Panc1 (cell line): Measurements from ENCODE around the gene KRT84. TPM values are rescaled to one million over a fixed set of nuclear protein-coding genes. Genes with fewer than 3 reads are reported as not detected.

Experiments
- ATAC-seq: fragments of 200-7000 bp; cut with Tn5 transposase; 2 replicates; pipeline ENCODE4 v1.9.1; 2020; ENCODE audit warnings: mild to moderate bottlenecking, moderate library complexity
- BruUV-seq: library from RNA; stranded (reverse); fragments of 400-500 nt; replicated peaks from 2 replicates; lab custom pipeline; 2021; lab: Mats Ljungman, UMichigan
- CTCF ChIA-PET: fragments of 300-600 bp; sonication (Branson Sonifier 250); formaldehyde crosslinking; loops from one replicate; lab custom pipeline; 2022; ENCODE audit warnings: antibody characterized with exemption; lab: Charles Lee
- POLR2A ChIA-PET: fragments of 300-600 bp; sonication (Branson Sonifier 250); formaldehyde crosslinking; loops from one replicate; lab custom pipeline; 2022; ENCODE audit warnings: antibody characterized with exemption; lab: Charles Lee
- DNase-seq: peaks from one replicate; pipeline ENCODE4 v3.0.0-alpha.2; 2010; ENCODE audit warnings: low read depth, low spot score
- H3K27ac ChIP-seq: 2 replicates; pipeline ENCODE4 v1.5.1; 2011; ENCODE audit warnings: mild to moderate bottlenecking, low read length, inconsistent platforms
- H3K27me3 ChIP-seq: fragments of 200-500 bp; sonication (Bioruptor generic); 2 replicates; pipeline ENCODE4 v1.6.0; 2014; ENCODE audit warnings: low read length, inconsistent platforms; ENCODE audit not compliant: control insufficient read depth, insufficient read depth
- H3K36me3 ChIP-seq: fragments of 200-500 bp; sonication (Bioruptor generic); 2 replicates; pipeline ENCODE4 v1.5.1; 2014; ENCODE audit warnings: inconsistent platforms, mild to moderate bottlenecking, low read length, moderate library complexity; ENCODE audit not compliant: control insufficient read depth, insufficient read depth
- H3K4me1 ChIP-seq: 2 replicates; pipeline ENCODE4 v1.5.1; 2011; ENCODE audit warnings: inconsistent platforms, mild to moderate bottlenecking, low read length, moderate library complexity; ENCODE audit not compliant: control insufficient read depth, insufficient read depth
- H3K4me3 ChIP-seq, 2 experiments: 2 replicates each; pipeline ENCODE4 v1.5.1; 2011 to 2012; ENCODE audit warnings: low read depth in 2 of 2, low read length in 2 of 2, mild to moderate bottlenecking in 2 of 2, inconsistent platforms in 1 of 2, moderate library complexity in 1 of 2
- H3K9me3 ChIP-seq: fragments of 200-500 bp; sonication (Bioruptor generic); 2 replicates; pipeline ENCODE4 v1.5.1; 2014; ENCODE audit warnings: low read depth, mild to moderate bottlenecking, inconsistent platforms, low read length, moderate library complexity; ENCODE audit not compliant: control insufficient read depth, insufficient read depth
- CTCF ChIP-seq: fragments of 450-650 bp; IDR thresholded peaks from 2 replicates; pipeline ENCODE4 v1.5.1; 2017; ENCODE audit warnings: mild to moderate bottlenecking
- POLR2AphosphoS5 ChIP-seq: IDR thresholded peaks from 2 replicates; pipeline ENCODE4 v1.6.1; 2012; ENCODE audit warnings: mild to moderate bottlenecking, low read depth, low read length, moderate library complexity
- REST ChIP-seq, 2 experiments: IDR thresholded peaks; 2 replicates each; pipeline ENCODE4 v1.6.1; 2011 to 2012; ENCODE audit warnings: low read depth in 2 of 2, control low read depth in 1 of 2, low read length in 1 of 2, mild to moderate bottlenecking in 1 of 2, moderate library complexity in 1 of 2; ENCODE audit not compliant: insufficient read depth in 1 of 2
- SIN3A ChIP-seq: IDR thresholded peaks from 2 replicates; pipeline ENCODE4 v1.6.1; 2012; ENCODE audit warnings: low read depth, mild to moderate bottlenecking, low read length, moderate library complexity, borderline replicate concordance; ENCODE audit not compliant: insufficient read depth
- TCF7L2 ChIP-seq: IDR thresholded peaks from 2 replicates; pipeline ENCODE4 v1.6.1; 2011; ENCODE audit warnings: mild to moderate bottlenecking, low read depth, low read length, inconsistent platforms
- in situ Hi-C: cut with HindIII; loops from 2 replicates; pipeline ENCODE4 v1.10.0; 2016; ENCODE audit warnings: low sequenced_read_pairs, low pct_unique_long_range_greater_than_20kb
- intact Hi-C: fragments of 100-400 bp; cut with micrococcal nuclease; formaldehyde crosslinking; loops from one replicate; pipeline ENCODE4 v1.10.0; 2022; ENCODE audit not compliant: unreplicated experiment
- total RNA-seq: library from RNA; stranded (reverse); gene quantifications from one replicate; pipeline ENCODE4 v1.2.1, GENCODE V29; 2021; ENCODE audit not compliant: unreplicated experiment

KRT84 gene
- total RNA-seq, 1 experiment from 2014 or later, result not detected

GRCh38 chr12:52355176-52355575, 30.3 kb downstream of the KRT84 start:
- no peak overlapping the region for H3K27ac ChIP-seq
- no peak for DNase-seq
- no TSS peak for BruUV-seq
- no peak for TF ChIP-seq POLR2AphosphoS5
- no peak for TF ChIP-seq REST (IDR thresholded peaks at IDR 0.05; ENCODE audit: insufficient read depth in 1 of 2, low read depth in 2 of 2, low read length in 1 of 2)
- no peak for TF ChIP-seq CTCF
- TF ChIP-seq SIN3A, result no peak
- TF ChIP-seq TCF7L2, result no peak
- intact Hi-C loops (no loop called here), in situ Hi-C loops (no loop called here)
- no peaks in the 10 kb centered on the region for H3K36me3 ChIP-seq
- no peaks in the 10 kb centered on the region for H3K4me1 ChIP-seq
- 0 out of 2 replicates have a peak, but pooled peaks cover 2% of the 10 kb centered on the region for H3K27me3 ChIP-seq
- ATAC-seq, result no peak
- ChIA-PET CTCF (no interaction called here), POLR2A (no interaction called here)
- no peaks in the 10 kb centered on the region for H3K9me3 ChIP-seq
- no peak overlapping the region for H3K4me3 ChIP-seq

- TF ChIP-seq POLR2AphosphoS5, result no peak
- TF ChIP-seq REST (IDR thresholded peaks at IDR 0.05; ENCODE audit: insufficient read depth in 1 of 2, low read depth in 2 of 2, low read length in 1 of 2), result no peak
- no peak for TF ChIP-seq SIN3A
- Histone ChIP-seq H3K4me3 (no peak overlapping the region), H3K4me1 (no peaks in the 10 kb centered on the region), H3K36me3 (no peaks in the 10 kb centered on the region), H3K9me3 (no peaks in the 10 kb centered on the region), H3K27me3 (peaks cover 4% of the 10 kb centered on the region; the same call in 1 of the 2 replicates), H3K27ac (no peak overlapping the region)
- intact Hi-C loops, result no loop called here
- ChIA-PET POLR2A (no interaction called here), CTCF (no interaction called here)
- in situ Hi-C loops, result no loop called here
- no peak for ATAC-seq
- no TSS peak for BruUV-seq
- DNase-seq, result no peak
These were observed 31.3 kb downstream of the KRT84 start for GRCh38 chr12:52354200-52354599.
